Small intestine (tissue), 7 donors: ENCODE measurements around the gene CCDC187. TPM values are rescaled to one million over a fixed set of nuclear protein-coding genes. Genes with fewer than 3 reads are reported as not detected.

Experiments
- DNase-seq, 2 donors: peaks; one replicate each; pipeline versions ENCODE4 v3.0.0 to v3.0.0-alpha.2; 2013
- FAIRE-seq: peaks from 2 replicates; lab custom pipeline; 2012; peaks lifted over from hg19 to GRCh38; lab: Jason Lieb, UNC
- H3K27ac ChIP-seq, 3 donors: one replicate each; pipeline ENCODE4 v1.5.1; 2013; ENCODE audit warnings: low read length in 2 of 3, mild to moderate bottlenecking in 2 of 3, control low read depth in 1 of 3, inconsistent platforms in 1 of 3, low read depth in 1 of 3, moderate library complexity in 1 of 3
- H3K27me3 ChIP-seq, 3 donors: one replicate each; pipeline ENCODE4 v1.6.1; 2013; ENCODE audit warnings: low read length in 3 of 3, inconsistent platforms in 1 of 3; ENCODE audit not compliant: control insufficient read depth in 3 of 3, insufficient read depth in 3 of 3
- H3K36me3 ChIP-seq, 3 donors: one replicate each; pipeline ENCODE4 v1.6.1; 2013; ENCODE audit warnings: low read length in 3 of 3, inconsistent platforms in 1 of 3, low read depth in 1 of 3, mild to moderate bottlenecking in 1 of 3, moderate library complexity in 1 of 3; ENCODE audit not compliant: control insufficient read depth in 3 of 3, insufficient read depth in 2 of 3
- H3K4me1 ChIP-seq, 3 donors: one replicate each; pipeline ENCODE4 v1.6.1; 2013; ENCODE audit warnings: low read length in 2 of 3, inconsistent platforms in 1 of 3, low read depth in 1 of 3, mild to moderate bottlenecking in 1 of 3, moderate library complexity in 1 of 3; ENCODE audit not compliant: control insufficient read depth in 3 of 3, insufficient read depth in 2 of 3
- H3K4me3 ChIP-seq, 3 donors: one replicate each; pipeline ENCODE4 v1.5.1; 2013; ENCODE audit warnings: low read length in 3 of 3, control low read depth in 1 of 3, inconsistent platforms in 1 of 3, low read depth in 1 of 3, mild to moderate bottlenecking in 1 of 3, moderate library complexity in 1 of 3
- H3K9me3 ChIP-seq, 2 donors: one replicate each; pipeline ENCODE4 v1.6.1; 2013; ENCODE audit warnings: low read depth in 1 of 2, low read length in 1 of 2; ENCODE audit not compliant: control insufficient read depth in 2 of 2, insufficient read depth in 1 of 2
- WGBS, 3 donors: extraction: QIAGEN DNeasy Blood & Tissue Kit; methylation state at CpG; one replicate each; pipeline ENCODE4 v1.1.7; 2013; 5-methylcytosine and 5-hydroxymethylcytosine counted together
- polyA plus RNA-seq, 4 donors: library from polyadenylated mRNA; stranded (reverse) in 3 of 4; unstranded in 1 of 4; fragments of 200-250 nt in 3 of 4; fragments of 120-200 nt in 1 of 4; gene quantifications; one replicate each; pipeline versions ENCODE4 v1.2.1 to v1.2.3, GENCODE V29; 2013
- donor health status: healthy with polysubstance abuse.
- donor health status: control.
- donor health status: control.
- donor health status: Bipolar disorder and iron deficiency.
- donor health status: healthy.

The CCDC187 gene
- polyA plus RNA-seq, 4 donors, result 0.01 to 2.7 TPM; not detected in 2

DNA sequence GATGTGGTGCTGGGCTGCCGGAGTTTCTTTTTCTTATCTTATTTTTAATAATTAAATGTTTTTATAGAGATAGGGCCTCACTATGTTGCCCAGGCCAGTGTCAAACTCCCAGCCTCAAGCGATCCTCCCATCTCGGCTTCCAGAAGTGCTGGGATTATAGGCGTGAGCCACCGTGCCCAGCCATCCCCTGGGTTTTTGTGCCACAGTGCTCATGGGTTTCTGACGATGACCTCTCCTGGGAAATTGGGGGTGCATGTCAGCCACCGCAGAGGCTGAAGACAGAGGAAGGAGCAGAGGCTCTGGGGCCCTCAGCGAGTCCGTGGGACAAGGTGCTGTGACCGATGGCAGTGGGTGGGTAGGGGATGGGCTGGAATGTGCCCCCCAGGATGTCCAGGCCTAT is 37.9 kb upstream of the CCDC187 start:
- Histone ChIP-seq H3K27ac (no peak overlapping the region), H3K27me3 (no peaks in the 10 kb centered on the region), H3K9me3 (no peaks in the 10 kb centered on the region), H3K4me1 (peaks cover 0 to 34% (median 0%) of the 10 kb centered on the region in 3 donors), H3K4me3 (no peak overlapping the region), H3K36me3 (peaks cover 0 to 39% (median 0%) of the 10 kb centered on the region in 3 donors)
- no peak for FAIRE-seq
- WGBS, 3 donors, result 35 to 73% (median 38%) methylated on average over 10 of the region's 10 CpGs
- no peak for DNase-seq

DNA sequence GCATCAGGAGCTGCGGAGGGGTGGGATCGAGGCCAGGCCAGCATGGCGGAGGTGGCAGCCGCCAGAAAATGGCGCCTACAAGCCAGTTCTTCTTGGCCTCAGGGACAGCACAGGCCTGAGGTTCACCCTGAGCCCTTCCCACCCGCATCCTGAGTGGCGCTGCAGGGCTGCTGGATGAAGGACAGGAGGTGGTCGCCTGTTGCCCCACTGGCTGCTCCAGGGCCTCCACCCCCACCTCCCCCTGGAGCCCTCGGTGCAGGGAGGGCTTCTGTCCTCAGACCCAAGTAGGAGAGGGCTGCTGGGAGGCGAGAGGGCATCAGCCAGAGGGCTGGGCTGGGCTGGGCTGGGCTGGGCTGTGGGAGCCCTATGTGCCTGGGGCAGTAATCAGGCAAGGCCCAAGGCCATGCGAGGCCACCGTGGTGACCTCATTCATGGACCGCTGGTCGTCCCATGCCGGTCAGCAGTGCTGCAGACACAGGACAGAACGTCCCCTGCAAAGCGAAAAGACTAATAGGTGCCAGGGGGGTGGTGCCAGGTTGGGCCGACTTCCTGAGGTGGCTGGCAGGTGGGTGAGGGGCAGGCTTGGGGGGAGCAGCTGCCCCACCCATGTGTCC is 37.3 kb upstream of the CCDC187 start:
- WGBS, 3 donors, result 78 to 89% (median 78%) methylated on average over 18 of the region's 18 CpGs
- DNase-seq (no peak), FAIRE-seq (no peak)
- H3K36me3 ChIP-seq, result peaks cover 0 to 43% (median 0%) of the 10 kb centered on the region in 3 donors
- no peak overlapping the region for H3K4me3 ChIP-seq
- no peaks in the 10 kb centered on the region for H3K27me3 ChIP-seq
- no peak overlapping the region for H3K27ac ChIP-seq
- peaks cover 0 to 27% (median 0%) of the 10 kb centered on the region in 3 donors for H3K4me1 ChIP-seq
- no peaks in the 10 kb centered on the region for H3K9me3 ChIP-seq

DNA sequence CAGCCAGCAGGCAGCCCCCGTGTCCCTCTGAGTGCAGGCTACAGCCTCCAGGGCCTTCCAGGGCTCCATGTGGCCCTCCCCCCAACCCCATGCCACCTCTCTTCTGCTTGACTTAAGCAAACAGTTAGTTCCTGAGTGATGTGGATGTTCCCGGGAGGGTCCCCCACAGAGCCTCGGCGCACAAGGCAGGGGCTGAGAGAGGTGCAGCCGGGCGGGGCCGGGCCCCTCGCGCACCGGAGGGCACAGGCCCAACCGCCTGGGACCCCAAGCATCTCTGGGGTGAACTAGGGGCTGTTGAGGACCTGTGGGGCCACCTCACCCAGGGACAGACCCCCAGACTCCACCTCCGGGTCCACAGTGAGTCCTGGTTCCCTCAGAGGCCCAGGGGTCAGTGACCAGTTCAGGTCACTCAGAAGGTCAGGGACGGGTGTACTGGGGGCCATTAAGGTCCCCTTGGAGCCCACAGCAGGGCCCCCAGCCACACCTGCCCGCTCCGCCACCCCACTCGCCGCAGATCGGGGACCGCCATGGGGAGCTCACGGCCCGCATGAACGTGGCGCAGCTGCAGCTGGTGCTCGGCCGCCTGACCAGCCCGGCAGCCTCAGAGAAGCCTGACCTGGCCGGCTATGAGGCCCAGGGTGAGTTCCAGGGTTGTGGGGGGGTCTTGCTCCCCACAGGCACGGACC is 36.6 kb upstream of the CCDC187 start:
- WGBS, 3 donors, result 87 to 92% (median 92%) methylated on average over 24 to 28 of the region's 28 CpGs
- Histone ChIP-seq H3K27ac (no peak overlapping the region), H3K27me3 (no peaks in the 10 kb centered on the region), H3K4me1 (peaks cover 0 to 21% (median 0%) of the 10 kb centered on the region in 3 donors), H3K4me3 (no peak overlapping the region), H3K36me3 (peaks cover 0 to 43% (median 0%) of the 10 kb centered on the region in 3 donors), H3K9me3 (no peaks in the 10 kb centered on the region)
- FAIRE-seq (no peak), DNase-seq (no peak)

DNA sequence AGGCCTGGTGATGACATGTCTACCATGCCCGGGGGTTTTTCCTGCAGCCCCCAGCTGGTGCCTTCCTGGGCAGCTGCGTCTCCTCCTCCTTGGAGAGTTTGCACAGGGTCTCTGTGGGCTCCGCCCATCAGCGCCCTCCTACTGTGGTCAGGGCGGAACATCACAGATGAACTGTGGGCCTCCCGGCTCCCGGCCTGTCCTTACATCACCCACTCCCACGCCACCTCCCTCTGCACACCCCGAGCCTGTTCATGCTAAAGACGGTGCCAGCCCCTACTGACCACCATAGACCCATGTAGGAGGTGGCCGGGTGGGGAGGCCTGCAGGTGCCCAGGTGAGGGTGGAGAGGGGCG is 36.0 kb upstream of the CCDC187 start:
- Histone ChIP-seq H3K36me3 (peaks cover 0 to 43% (median 0%) of the 10 kb centered on the region in 3 donors), H3K4me1 (peaks cover 0 to 19% (median 0%) of the 10 kb centered on the region in 3 donors), H3K27ac (no peak overlapping the region), H3K27me3 (no peaks in the 10 kb centered on the region), H3K4me3 (no peak overlapping the region), H3K9me3 (no peaks in the 10 kb centered on the region)
- DNase-seq (no peak), FAIRE-seq (no peak)
- 85 to 87% (median 86%) methylated on average over 12 of the region's 12 CpGs for WGBS, 3 donors

DNA sequence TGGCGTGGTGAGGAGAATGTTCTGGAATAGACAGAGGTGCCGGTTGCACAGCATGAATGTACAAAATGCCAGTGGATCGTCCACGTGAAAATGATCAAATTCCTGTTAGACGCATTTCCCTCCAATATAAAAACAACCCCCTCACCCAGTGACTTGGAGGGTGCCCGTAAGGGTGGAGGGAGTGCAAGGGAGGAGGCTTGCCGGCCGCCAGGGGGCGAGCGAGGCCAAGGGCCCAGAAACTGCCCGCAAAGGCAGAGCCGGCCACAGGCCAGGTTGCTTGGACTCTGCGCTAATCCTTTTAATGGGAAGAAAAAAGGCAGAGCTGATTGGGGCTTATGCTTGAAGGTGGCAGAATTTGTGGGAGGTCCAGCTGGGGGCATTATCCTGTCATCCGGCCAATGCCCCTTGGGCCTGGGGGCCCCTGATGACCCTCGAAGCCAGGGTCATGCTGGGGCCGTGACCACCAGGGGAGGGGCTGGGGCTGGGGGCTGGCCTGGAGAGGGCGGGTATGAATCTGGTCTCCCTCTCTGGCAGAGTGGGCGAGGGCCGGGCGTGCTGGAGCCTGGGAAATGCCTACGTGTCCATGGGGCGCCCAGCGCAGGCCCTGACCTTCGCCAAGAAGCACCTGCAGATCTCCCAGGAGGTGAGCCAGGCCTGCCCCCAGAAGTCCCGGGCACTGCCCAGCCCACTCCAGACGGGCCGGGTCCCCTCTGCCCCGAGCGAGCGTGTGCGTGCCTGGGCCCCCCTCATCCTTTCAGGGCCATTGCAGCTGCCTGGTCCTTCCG is 35.5 kb upstream of the CCDC187 start:
- Histone ChIP-seq H3K27ac (no peak overlapping the region), H3K4me1 (peaks cover 0 to 19% (median 0%) of the 10 kb centered on the region in 3 donors), H3K9me3 (no peaks in the 10 kb centered on the region), H3K36me3 (peaks cover 0 to 48% (median 0%) of the 10 kb centered on the region in 3 donors), H3K27me3 (no peaks in the 10 kb centered on the region), H3K4me3 (no peak overlapping the region)
- FAIRE-seq (no peak), DNase-seq (peak; percentile 74 to 83)
- 46 to 69% (median 55%) methylated on average over 29 to 32 of the region's 32 CpGs for WGBS, 3 donors

DNA sequence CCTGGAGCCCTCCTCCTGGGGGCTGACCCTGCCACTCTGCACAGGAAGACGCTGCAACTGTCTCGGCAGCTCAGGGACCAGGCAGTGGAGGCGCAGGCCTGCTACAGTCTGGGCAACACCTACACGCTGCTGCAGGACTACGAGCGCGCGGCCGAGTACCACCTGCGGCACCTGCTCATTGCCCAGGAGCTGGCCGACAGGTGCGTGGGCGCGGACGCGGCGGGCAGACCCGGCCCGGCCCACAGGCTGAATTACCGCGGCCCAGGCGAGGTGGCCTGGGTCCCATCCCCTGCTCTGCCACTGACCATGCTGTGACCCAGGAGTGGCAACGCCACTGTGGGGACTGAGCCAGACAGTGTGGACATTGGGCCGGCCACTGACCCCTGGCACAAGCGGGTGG is 34.6 kb upstream of the CCDC187 start:
- Histone ChIP-seq H3K4me3 (no peak overlapping the region), H3K27ac (no peak overlapping the region), H3K4me1 (peaks cover 0 to 16% (median 0%) of the 10 kb centered on the region in 3 donors), H3K36me3 (peaks cover 0 to 52% (median 0%) of the 10 kb centered on the region in 3 donors), H3K9me3 (no peaks in the 10 kb centered on the region), H3K27me3 (no peaks in the 10 kb centered on the region)
- DNase-seq, result no peak
- no peak for FAIRE-seq
- 70 to 91% (median 87%) methylated on average over 22 to 25 of the region's 25 CpGs for WGBS, 3 donors

DNA sequence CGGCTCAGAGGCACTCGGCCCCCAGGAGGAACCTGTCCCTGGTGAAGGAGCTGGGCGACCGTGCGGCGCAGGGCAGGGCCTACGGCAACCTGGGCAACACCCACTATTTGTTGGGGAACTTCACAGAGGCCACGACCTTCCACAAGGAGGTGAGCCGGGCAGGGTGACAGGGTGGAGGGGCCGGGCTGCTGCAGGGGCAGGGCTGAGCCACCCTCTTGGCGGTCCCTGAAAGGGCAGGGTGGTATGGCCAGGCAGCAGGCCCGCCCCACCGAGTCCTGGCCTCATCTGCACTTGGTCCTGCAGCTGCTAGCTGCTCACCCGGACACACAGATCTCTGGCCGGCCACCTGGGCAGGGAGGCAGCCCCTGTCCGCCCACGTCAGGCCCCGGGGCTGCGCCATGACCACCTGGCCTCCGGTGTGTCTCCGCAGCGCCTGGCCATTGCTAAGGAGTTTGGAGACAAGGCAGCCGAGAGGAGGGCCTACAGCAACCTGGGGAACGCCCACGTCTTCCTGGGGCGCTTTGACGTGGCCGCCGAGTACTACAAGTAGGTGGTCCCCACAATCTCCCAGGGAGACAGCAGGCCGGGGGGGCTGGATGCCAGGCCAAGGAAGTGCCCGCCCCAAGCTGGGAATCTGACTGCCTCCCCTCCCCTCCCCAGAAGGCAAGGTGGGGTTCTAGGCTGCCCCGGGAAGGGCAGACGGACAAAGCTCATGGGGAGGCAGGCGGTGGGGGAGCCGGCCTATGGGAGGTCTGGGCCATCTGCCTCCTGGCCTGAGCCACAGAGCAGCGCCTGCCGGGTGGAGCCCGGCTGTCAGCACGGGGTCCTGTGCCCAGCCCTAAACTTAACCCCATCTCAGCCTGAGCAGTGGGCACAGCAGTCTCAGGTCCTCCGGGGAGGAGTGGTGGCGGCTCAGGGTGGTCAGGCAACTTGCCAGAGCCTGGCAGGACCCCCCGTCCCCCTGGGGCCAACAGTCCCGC is 33.8 kb upstream of the CCDC187 start:
- FAIRE-seq (no peak), DNase-seq (no peak)
- Histone ChIP-seq H3K9me3 (no peaks in the 10 kb centered on the region), H3K36me3 (peaks cover 0 to 49% (median 0%) of the 10 kb centered on the region in 3 donors), H3K4me3 (no peak overlapping the region), H3K27me3 (no peaks in the 10 kb centered on the region), H3K4me1 (peaks cover 0 to 8% (median 0%) of the 10 kb centered on the region in 3 donors), H3K27ac (no peak overlapping the region)
- WGBS, 3 donors, result 74 to 84% (median 78%) methylated on average over 39 to 43 of the region's 43 CpGs
